SJCRH30 (cell line): Measurements from ENCODE around the gene ZFP1. TPM values are rescaled to one million over a fixed set of nuclear protein-coding genes. Genes with fewer than 3 reads are reported as not detected.
A peak's percentile ranks its signal among the peaks of the same experiment; 100 is the strongest.

Source experiments
- DNase-seq, 2 experiments: peaks; one replicate each; pipeline ENCODE4 v3.0.0-alpha.2; 2015 to 2020
- H3K27ac ChIP-seq: fragments of 250-450 bp; sonication (Bioruptor Pico); 2 replicates; pipeline ENCODE4 v1.5.1; 2020; ENCODE audit warnings: mild to moderate bottlenecking, moderate library complexity
- H3K27me3 ChIP-seq: fragments of 250-450 bp; sonication (Bioruptor Pico); 2 replicates; pipeline ENCODE4 v1.5.1; 2020; ENCODE audit warnings: mild to moderate bottlenecking, moderate library complexity
- H3K36me3 ChIP-seq: fragments of 250-450 bp; sonication (Bioruptor Pico); 2 replicates; pipeline ENCODE4 v1.5.1; 2020; ENCODE audit warnings: mild to moderate bottlenecking, moderate library complexity
- H3K4me1 ChIP-seq: fragments of 250-450 bp; sonication (Bioruptor Pico); 2 replicates; pipeline ENCODE4 v1.5.1; 2020; ENCODE audit warnings: mild to moderate bottlenecking, moderate library complexity
- H3K4me3 ChIP-seq: fragments of 250-450 bp; sonication (Bioruptor Pico); 2 replicates; pipeline ENCODE4 v1.5.1; 2020; ENCODE audit warnings: mild to moderate bottlenecking, moderate library complexity
- H3K9me3 ChIP-seq: fragments of 250-450 bp; sonication (Bioruptor Pico); replicated peaks from 2 replicates; pipeline ENCODE4 v1.5.1; 2020; ENCODE audit warnings: mild to moderate bottlenecking, moderate library complexity
- total RNA-seq: library from RNA; depleted of rRNA; stranded (reverse); fragments of >200 nt; shearing (Covaris generic); gene quantifications from 2 replicates; pipeline ENCODE4 v1.2.3, GENCODE V29; 2014; rRNA removed

The ZFP1 gene
- 8.4 and 10.9 TPM in 2 replicates for total RNA-seq

GRCh38 chr16:75148311-75149195, at the start of gene ZFP1:
Gene ZFP1, plus strand, starts transcription at chr16:75148524. Its CDS starts 4,428 bp downstream, at chr16:75152952.
- no peaks in the 10 kb centered on the region for H3K36me3 ChIP-seq
- H3K4me1 ChIP-seq = no peaks in the 10 kb centered on the region
- peak; percentile 91 to 94 for DNase-seq
- no peaks in the 10 kb centered on the region for H3K9me3 ChIP-seq
- peak within 1 kb of the TSS; percentile 81 for H3K27ac ChIP-seq
- no peaks in the 10 kb centered on the region for H3K27me3 ChIP-seq
- H3K4me3 ChIP-seq = peak within 1 kb of the TSS; percentile 98

DNA sequence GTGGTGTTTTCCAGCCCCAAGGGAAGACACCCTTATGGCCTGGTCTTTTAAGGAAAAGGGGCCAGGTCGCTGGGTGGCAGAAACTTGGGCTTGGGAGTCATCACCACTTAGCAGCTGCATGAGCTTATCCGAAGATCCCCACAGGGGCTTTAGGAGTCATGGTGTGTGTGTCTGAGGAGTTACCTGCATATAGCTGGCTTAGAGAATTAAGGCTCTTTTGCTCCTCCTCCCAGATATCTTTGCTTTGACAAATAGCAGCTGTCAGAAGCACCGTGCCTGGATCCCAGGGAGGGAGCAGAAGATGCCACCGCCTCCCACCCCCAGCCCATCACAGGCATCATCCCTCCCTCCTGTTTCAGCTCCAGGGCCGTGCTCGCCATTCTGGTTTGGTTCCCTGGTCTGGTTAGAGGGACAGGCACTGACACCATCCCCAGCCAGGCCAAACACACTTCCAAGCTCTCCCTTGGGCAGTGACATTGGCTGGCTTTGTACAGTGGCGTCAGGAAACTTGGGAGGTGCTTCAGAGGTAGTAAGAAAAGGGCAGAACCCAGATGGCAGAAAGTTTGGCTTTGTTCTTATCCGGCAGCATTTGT, 49.2 kb upstream of the ZFP1 start:
- peaks cover 7% of the 10 kb centered on the region; the same call in 1 of the 2 replicates for H3K4me1 ChIP-seq
- no peak for DNase-seq
- no peak overlapping the region for H3K4me3 ChIP-seq
- no peaks in the 10 kb centered on the region for H3K27me3 ChIP-seq
- H3K27ac ChIP-seq = no peak overlapping the region
- no peaks in the 10 kb centered on the region for H3K36me3 ChIP-seq
- H3K9me3 ChIP-seq = no peaks in the 10 kb centered on the region

- H3K36me3 ChIP-seq = no peaks in the 10 kb centered on the region
- H3K9me3 ChIP-seq = no peaks in the 10 kb centered on the region
- no peaks in the 10 kb centered on the region for H3K27me3 ChIP-seq
- DNase-seq = no peak
- H3K4me3 ChIP-seq = no peak overlapping the region
- no peak overlapping the region for H3K27ac ChIP-seq
- H3K4me1 ChIP-seq = peaks cover 7% of the 10 kb centered on the region; the same call in 1 of the 2 replicates
These were observed 48.4 kb upstream of the ZFP1 start for GRCh38 chr16:75099738-75100602.

- Histone ChIP-seq H3K9me3 (no peaks in the 10 kb centered on the region), H3K27ac (no peak overlapping the region), H3K4me1 (peaks cover 7% of the 10 kb centered on the region; the same call in 1 of the 2 replicates), H3K4me3 (no peak overlapping the region), H3K27me3 (no peaks in the 10 kb centered on the region), H3K36me3 (no peaks in the 10 kb centered on the region)
- DNase-seq = no peak
These were observed 47.7 kb upstream of the ZFP1 start for GRCh38 chr16:75100603-75100990.

DNA sequence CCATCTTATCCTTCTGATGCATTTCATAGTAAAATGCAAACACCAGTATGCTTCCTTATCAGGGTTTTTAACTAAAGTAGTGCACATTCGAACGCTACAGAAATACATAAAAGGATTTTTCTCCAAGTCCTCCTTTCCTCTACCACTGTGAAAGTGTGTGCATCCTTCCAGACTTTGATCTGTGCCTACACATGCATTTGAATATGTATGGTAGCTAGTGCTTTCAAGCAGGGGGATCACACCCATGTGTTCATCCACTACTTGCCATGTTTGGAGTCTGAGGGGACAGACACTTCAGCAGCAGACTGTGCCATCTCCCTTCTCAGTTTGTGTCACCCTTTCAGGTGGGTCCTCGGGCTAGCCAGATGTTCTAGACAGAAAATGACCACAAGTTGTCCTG, 46.7 kb upstream of the ZFP1 start:
- Histone ChIP-seq H3K27me3 (no peaks in the 10 kb centered on the region), H3K4me1 (peaks cover 7% of the 10 kb centered on the region; the same call in 1 of the 2 replicates), H3K36me3 (no peaks in the 10 kb centered on the region), H3K27ac (no peak overlapping the region), H3K4me3 (no peak overlapping the region), H3K9me3 (no peaks in the 10 kb centered on the region)
- DNase-seq = no peak

DNA sequence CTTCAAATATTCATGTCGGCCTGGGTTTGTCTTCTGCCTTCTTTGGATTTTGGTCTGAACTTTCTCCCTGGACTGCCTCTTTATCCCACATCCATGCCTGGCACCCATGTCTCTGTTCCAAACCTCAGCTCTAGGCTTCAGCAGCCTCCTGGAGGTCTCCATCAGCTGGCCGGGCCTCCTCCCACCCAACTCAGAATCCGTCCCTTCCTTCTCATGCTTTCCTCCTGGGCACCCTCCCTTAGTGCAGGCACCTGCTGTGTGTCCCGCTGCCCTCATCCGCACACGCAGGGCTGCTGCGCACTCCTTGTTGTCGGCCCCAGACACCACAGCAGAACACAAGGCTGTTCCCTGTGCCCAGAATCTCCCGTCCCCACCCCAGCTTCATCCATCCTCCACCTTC, 45.7 kb upstream of the ZFP1 start:
- DNase-seq = no peak
- no peak overlapping the region for H3K4me3 ChIP-seq
- H3K9me3 ChIP-seq = no peaks in the 10 kb centered on the region
- no peaks in the 10 kb centered on the region for H3K36me3 ChIP-seq
- H3K4me1 ChIP-seq = peaks cover 7% of the 10 kb centered on the region; the same call in 1 of the 2 replicates
- no peaks in the 10 kb centered on the region for H3K27me3 ChIP-seq
- H3K27ac ChIP-seq = no peak overlapping the region

GRCh38 chr16:75103994-75104393, 44.3 kb upstream of the ZFP1 start:
- Histone ChIP-seq H3K4me1 (no peaks in the 10 kb centered on the region), H3K27ac (no peak overlapping the region), H3K27me3 (no peaks in the 10 kb centered on the region), H3K36me3 (no peaks in the 10 kb centered on the region), H3K4me3 (no peak overlapping the region), H3K9me3 (no peaks in the 10 kb centered on the region)
- no peak for DNase-seq

GRCh38 chr16:75104836-75105235, 43.5 kb upstream of the ZFP1 start:
- H3K27ac ChIP-seq = no peak overlapping the region

GRCh38 chr16:75105306-75106061, 42.8 kb upstream of the ZFP1 start:
- Histone ChIP-seq H3K36me3 (no peaks in the 10 kb centered on the region), H3K27me3 (no peaks in the 10 kb centered on the region), H3K27ac (no peak overlapping the region), H3K9me3 (no peaks in the 10 kb centered on the region), H3K4me1 (peaks cover 8% of the 10 kb centered on the region), H3K4me3 (no peak overlapping the region)
- peak; percentile 17 to 22 for DNase-seq

More at GRCh38 chr16:75104836-75105235, 43.5 kb upstream of the ZFP1 start:
- no peak overlapping the region for H3K4me3 ChIP-seq
- no peaks in the 10 kb centered on the region for H3K27me3 ChIP-seq
- H3K4me1 ChIP-seq = peaks cover 1% of the 10 kb centered on the region
- H3K36me3 ChIP-seq = no peaks in the 10 kb centered on the region
- DNase-seq = no peak
- H3K9me3 ChIP-seq = no peaks in the 10 kb centered on the region

DNA sequence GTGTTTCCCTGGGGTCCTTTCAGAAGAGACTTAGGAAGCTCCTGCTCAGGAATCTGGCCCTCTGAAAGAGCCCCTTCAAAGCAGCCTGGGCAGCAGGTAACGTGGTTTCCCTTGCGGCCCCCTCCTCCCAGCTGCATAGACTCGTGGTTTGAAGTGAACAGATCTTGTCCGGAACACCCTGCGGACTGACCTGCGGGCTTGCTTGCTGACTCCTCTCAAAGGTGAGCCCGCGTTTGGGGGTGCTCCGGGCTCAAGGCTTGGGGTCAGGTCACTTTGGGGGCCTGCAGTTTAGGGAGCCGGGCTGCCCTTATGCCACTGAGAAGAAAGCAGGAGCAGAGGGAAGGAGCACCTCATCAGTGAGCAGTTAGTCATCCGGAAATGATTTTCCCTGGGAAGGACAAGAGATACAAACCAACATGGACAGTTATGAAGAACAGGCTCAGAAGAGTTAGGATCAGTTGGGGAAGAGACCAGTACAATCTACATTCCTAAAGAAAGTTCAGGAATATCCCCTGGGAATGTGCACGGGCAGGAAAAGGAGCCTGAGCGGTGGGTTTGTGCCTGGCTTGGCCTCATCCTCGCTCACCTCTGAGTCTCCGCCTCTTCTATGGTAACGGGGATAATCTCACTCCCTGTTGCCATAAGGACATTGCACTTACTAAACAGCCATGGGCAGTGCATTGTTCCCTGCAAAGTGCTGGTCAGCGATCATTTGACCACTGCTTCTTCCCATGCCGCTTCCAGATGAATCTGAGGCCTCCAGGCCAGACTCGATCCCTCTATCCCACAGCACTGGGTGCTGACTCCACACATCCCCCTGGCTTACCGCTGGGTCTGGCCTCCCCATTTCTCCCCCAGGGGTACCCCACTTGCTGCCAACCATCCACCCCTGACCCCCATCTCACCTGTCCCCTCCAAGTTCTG, 41.7 kb upstream of the ZFP1 start:
- DNase-seq = no peak
- Histone ChIP-seq H3K27me3 (no peaks in the 10 kb centered on the region), H3K4me1 (peaks cover 8% of the 10 kb centered on the region), H3K27ac (no peak overlapping the region), H3K4me3 (no peak overlapping the region), H3K9me3 (no peaks in the 10 kb centered on the region), H3K36me3 (no peaks in the 10 kb centered on the region)

- no peaks in the 10 kb centered on the region for H3K36me3 ChIP-seq
- peaks cover 8% of the 10 kb centered on the region for H3K4me1 ChIP-seq
- no peak for DNase-seq
- H3K9me3 ChIP-seq = no peaks in the 10 kb centered on the region
- H3K27ac ChIP-seq = no peak overlapping the region
- no peaks in the 10 kb centered on the region for H3K27me3 ChIP-seq
- H3K4me3 ChIP-seq = no peak overlapping the region
These were observed 40.8 kb upstream of the ZFP1 start for GRCh38 chr16:75107505-75107904.

DNA sequence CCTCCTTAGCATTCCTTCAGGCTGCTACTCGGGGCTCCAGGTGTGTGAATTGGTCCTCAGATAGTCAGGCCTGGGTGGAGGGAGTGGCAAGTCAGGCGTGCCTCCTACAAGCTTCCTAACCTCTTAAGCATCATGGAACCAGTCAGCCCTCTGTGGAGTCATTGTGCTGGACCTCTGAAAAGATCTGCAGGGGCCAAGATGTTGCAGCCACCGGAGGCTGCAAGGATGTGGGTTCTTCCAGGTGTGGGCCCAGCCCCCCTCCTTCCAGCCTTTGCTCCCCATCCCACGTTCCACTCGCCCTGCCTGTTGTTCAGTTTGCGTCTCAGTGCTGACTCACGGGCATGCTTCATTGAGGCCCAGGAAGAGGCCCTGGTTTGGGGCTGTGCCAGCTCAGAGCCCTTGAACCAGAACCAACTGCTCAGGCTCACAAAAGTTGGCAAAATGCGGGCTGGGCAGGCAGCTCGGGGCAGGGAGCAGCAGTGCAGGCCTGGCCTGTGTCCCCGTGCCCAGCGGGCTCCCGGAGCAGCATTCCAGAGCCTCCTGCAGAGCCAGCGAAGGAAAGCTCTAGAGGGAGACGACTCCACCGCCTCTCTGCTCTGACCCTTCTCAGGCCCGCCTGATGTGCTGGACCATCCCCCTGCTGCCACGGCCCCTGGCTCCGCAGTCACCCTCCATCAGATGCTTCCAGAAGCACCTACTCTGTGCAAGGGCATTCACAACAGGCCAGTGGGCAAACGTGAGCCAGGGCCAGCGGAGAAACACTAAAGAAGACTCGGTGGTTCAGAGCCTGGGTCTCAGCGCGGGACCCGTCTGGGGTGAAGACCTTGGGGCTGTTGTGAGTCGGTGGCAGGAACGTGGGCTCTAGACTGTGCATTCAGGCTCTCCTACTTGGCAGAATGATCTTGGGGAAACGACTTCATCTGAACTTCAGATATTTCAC, 39.3 kb upstream of the ZFP1 start:
- Histone ChIP-seq H3K4me3 (no peak overlapping the region), H3K4me1 (peaks cover 8% of the 10 kb centered on the region), H3K27me3 (no peaks in the 10 kb centered on the region), H3K27ac (no peak overlapping the region), H3K9me3 (no peaks in the 10 kb centered on the region), H3K36me3 (no peaks in the 10 kb centered on the region)
- DNase-seq = peak; percentile 24 to 30
